GM23248 (cell line): Measurements from ENCODE around the gene SEC24D. TPM values are rescaled to one million over a fixed set of nuclear protein-coding genes. Genes with fewer than 3 reads are reported as not detected.

ENCODE experiments used
- DNase-seq: peaks from one replicate; pipeline ENCODE4 v3.0.0-alpha.2; 2015
- H2AFZ ChIP-seq: fragments of 200-600 bp; sonication (generic); 2 replicates; pipeline ENCODE4 v1.6.1; 2016; ENCODE audit warnings: antibody characterized with exemption
- H3F3A ChIP-seq: fragments of 200-600 bp; sonication (generic); 2 replicates; pipeline ENCODE4 v1.6.1; 2016; ENCODE audit warnings: mild to moderate bottlenecking, antibody characterized with exemption, mixed run types; ENCODE audit not compliant: insufficient read depth
- H3K27ac ChIP-seq: fragments of 200-600 bp; sonication (generic); 2 replicates; pipeline ENCODE4 v1.5.1; 2016; ENCODE audit warnings: mild to moderate bottlenecking
- H3K27me3 ChIP-seq: fragments of 200-600 bp; sonication (generic); replicated peaks from 2 replicates; pipeline ENCODE4 v1.6.1; 2016; ENCODE audit warnings: mild to moderate bottlenecking; ENCODE audit not compliant: insufficient read depth
- H3K36me3 ChIP-seq: fragments of 200-600 bp; sonication (generic); 2 replicates; pipeline ENCODE4 v1.6.1; 2016; ENCODE audit warnings: low read depth, mild to moderate bottlenecking
- H3K4me1 ChIP-seq: fragments of 200-600 bp; sonication (generic); 2 replicates; pipeline ENCODE4 v1.6.1; 2016; ENCODE audit warnings: mild to moderate bottlenecking; ENCODE audit not compliant: insufficient read depth
- H3K4me2 ChIP-seq: fragments of 200-600 bp; sonication (generic); one replicate; pipeline ENCODE4 v1.6.1; 2016; ENCODE audit warnings: mild to moderate bottlenecking; ENCODE audit not compliant: unreplicated experiment
- H3K4me3 ChIP-seq: fragments of 200-600 bp; sonication (generic); 2 replicates; pipeline ENCODE4 v1.5.1; 2016; ENCODE audit warnings: mild to moderate bottlenecking
- H3K79me2 ChIP-seq: fragments of 200-600 bp; sonication (generic); 2 replicates; pipeline ENCODE4 v1.6.1; 2016; ENCODE audit warnings: mild to moderate bottlenecking; ENCODE audit not compliant: insufficient read depth
- H3K9ac ChIP-seq: fragments of 200-600 bp; sonication (generic); 2 replicates; pipeline ENCODE4 v1.6.1; 2016; ENCODE audit warnings: mild to moderate bottlenecking
- H3K9me2 ChIP-seq: fragments of 200-600 bp; sonication (generic); 2 replicates; pipeline ENCODE4 v1.6.1; 2016; ENCODE audit warnings: mixed run types, mild to moderate bottlenecking, moderate library complexity; ENCODE audit not compliant: insufficient read depth
- H3K9me3 ChIP-seq: fragments of 200-600 bp; sonication (generic); one replicate; pipeline ENCODE4 v1.6.1; 2017; ENCODE audit warnings: low read depth
- H4K20me1 ChIP-seq: fragments of 200-600 bp; sonication (generic); 2 replicates; pipeline ENCODE4 v1.6.0; 2016; ENCODE audit not compliant: insufficient read depth
- EZH2 ChIP-seq: fragments of 200-600 bp; sonication (generic); IDR thresholded peaks from 2 replicates; pipeline ENCODE4 v1.6.1; 2018; ENCODE audit warnings: antibody characterized with exemption, mild to moderate bottlenecking; ENCODE audit not compliant: insufficient read depth, poor library complexity, severe bottlenecking
- EZH2phosphoT487 ChIP-seq: fragments of 200-600 bp; sonication (generic); IDR thresholded peaks from 2 replicates; pipeline ENCODE4 v1.6.1; 2018; ENCODE audit warnings: antibody characterized with exemption, moderate library complexity, mild to moderate bottlenecking, low read depth; ENCODE audit not compliant: insufficient read depth
- WGBS, 2 experiments: methylation state at CpG; one replicate each; pipeline ENCODE4 v1.1.6; 2015 to 2017; ENCODE audit warnings: low lambda C conversion rate in 2 of 2, low coverage in 1 of 2; ENCODE audit errors: missing lambda C conversion rate in 2 of 2; 5-methylcytosine and 5-hydroxymethylcytosine counted together
- in situ Hi-C: fragments of 300-500 bp; cut with MboI; formaldehyde crosslinking; loops from 2 replicates; pipeline ENCODE4 v1.15.0; 2020
- polyA plus RNA-seq: library from polyadenylated mRNA; unstranded; fragments of >200 nt; fragmentation: Nextera tagmentation; extraction: Ambion mirVana; gene quantifications from 2 replicates; pipeline ENCODE4 v1.2.1, GENCODE V29; 2016
- total RNA-seq: library from RNA; depleted of rRNA; stranded (reverse); fragments of >200 nt; shearing (Covaris generic); gene quantifications from 2 replicates; pipeline ENCODE4 v1.2.3, GENCODE V29; 2014

The SEC24D gene
- total and polyA plus RNA-seq, 2 experiments from 2014 or later: 136 to 148 TPM

DNA sequence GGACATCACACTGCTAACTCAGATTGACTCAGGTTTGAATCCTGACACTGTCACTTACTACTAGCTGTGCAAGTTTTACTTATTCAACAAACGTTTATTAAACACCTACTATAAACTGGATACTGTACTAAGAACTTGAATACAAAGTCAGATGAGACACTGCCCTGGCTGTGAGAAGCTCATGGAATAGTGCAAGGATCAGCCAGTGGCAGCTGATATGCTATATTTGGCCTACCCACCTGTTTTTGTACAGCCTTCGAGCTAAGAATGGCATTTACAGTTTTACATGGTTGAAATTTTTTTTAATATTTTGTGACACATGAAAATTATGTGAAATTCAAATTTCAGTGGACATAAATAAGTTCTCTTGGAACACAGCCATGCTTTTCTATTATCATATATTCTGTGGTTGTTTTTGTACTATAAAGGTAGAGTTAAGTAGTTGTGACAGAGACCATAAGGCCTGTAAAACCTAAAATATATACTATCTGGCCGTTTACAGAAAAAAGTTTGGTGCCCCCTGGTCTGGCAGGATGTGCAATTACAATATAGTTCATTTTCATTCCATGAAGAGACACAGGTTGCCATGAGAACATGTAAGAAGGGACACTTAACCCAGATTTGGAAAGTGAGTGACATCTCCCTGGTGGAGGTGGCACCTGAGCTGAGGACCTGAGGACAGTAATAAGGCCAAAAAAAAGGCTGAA is 3.4 kb upstream of the SEC24D start:
- Histone ChIP-seq H3K9ac (no peak overlapping the region), H3K27ac (no peak overlapping the region), H3F3A (peaks cover 23% of the 10 kb centered on the region), H3K36me3 (no peaks in the 10 kb centered on the region), H3K4me2 (no peak overlapping the region), H4K20me1 (no peaks in the 10 kb centered on the region), H3K9me2 (no peaks in the 10 kb centered on the region), H2AFZ (no peak overlapping the region), H3K27me3 (no peaks in the 10 kb centered on the region), H3K4me1 (peaks cover 19% of the 10 kb centered on the region), H3K4me3 (no peak overlapping the region), H3K9me3 (no peaks in the 10 kb centered on the region), H3K79me2 (peaks cover 22% of the 10 kb centered on the region)
- in situ Hi-C loops: no loop called here
- 81 to 95% methylated on average over 3 of the region's 3 CpGs for WGBS, 2 experiments
- TF ChIP-seq EZH2 (no peak), EZH2phosphoT487 (no peak)
- DNase-seq: no peak

DNA sequence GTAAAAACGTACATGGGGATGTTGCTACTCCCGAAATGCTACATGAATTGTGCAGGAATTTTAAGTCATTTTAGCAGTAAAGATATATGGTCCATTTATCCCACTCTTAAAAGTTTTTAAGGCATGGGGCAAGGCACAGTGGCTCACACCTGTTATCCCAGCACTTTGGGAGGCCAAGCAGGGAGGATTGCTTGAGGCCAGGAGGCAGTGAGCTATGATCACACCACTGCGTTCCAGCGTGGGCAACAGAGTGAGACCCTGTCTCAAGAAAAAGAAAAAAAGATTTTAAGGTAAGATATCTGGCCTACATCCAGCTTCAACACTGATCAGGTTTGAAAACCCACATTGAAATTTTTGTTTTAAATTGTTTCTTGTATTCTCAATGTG is 1.2 kb upstream of the SEC24D start:
- H3K9ac ChIP-seq: peak overlapping the region; percentile 100

DNA sequence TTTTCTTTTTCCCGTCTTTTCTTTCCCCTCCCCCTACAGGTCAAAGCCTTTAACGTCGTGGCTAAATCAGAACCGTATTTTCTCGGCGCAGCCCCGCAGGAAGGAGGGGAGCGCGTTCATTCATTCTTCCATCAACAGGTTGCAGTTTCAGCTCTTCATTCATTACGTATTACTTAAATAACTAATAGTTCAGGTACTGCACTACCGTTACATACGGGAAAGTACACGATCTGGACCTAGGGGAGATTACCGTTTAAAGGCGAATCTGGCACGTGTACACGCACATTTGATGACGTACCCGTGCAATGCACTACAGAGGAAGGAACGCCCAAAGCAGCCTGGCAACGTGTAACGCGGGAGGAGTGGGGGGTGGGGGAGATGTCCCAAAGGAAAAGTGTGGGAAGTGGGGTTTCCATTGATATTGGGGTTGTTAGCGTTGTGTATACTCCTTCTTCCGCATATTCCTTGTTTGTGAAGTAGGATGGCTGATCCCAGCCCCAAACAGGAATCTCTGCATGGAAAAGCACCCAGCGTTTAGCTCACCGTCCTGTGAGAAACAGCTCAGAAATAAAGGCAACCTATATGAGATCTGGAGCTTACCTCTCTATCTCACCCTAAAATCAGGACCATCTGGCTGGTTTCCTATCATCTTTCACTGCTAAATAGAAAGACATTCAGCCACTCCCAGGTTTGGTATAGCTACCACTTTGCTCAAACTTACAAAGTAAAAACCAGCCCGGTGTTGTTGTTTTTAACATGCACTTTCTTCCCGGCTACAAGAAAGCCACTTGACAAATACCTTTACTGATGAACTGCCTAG is 585 bp upstream of the SEC24D start:
- Histone ChIP-seq H3K4me2 (peak overlapping the region; percentile 99), H2AFZ (peak overlapping the region; percentile 96), H3K36me3 (peaks cover 23% of the 10 kb centered on the region), H3K4me1 (peaks cover 33% of the 10 kb centered on the region), H3K9me3 (no peaks in the 10 kb centered on the region), H3F3A (peaks cover 25% of the 10 kb centered on the region), H3K27ac (peak overlapping the region; percentile 100), H3K9ac (peak overlapping the region; percentile 100), H3K9me2 (no peaks in the 10 kb centered on the region), H3K79me2 (peaks cover 50% of the 10 kb centered on the region), H3K27me3 (no peaks in the 10 kb centered on the region), H4K20me1 (peaks cover 11% of the 10 kb centered on the region; the same call in 1 of the 2 replicates), H3K4me3 (peak overlapping the region; percentile 99)
- WGBS, 2 experiments: 2 to 4% methylated on average over 29 of the region's 29 CpGs
- DNase-seq: peak; percentile 93
- no peak for TF ChIP-seq EZH2phosphoT487
- no peak for TF ChIP-seq EZH2
- in situ Hi-C loops: no loop called here

More for the DNA sequence above, 1.2 kb upstream of the SEC24D start:
- Histone ChIP-seq H3K36me3 (peaks cover 17% of the 10 kb centered on the region), H3K27ac (peak overlapping the region; percentile 100), H3K79me2 (peaks cover 44% of the 10 kb centered on the region), H3K9me3 (no peaks in the 10 kb centered on the region), H4K20me1 (peaks cover 11% of the 10 kb centered on the region; the same call in 1 of the 2 replicates), H3F3A (peaks cover 31% of the 10 kb centered on the region), H3K4me3 (peak overlapping the region; percentile 99), H3K9me2 (no peaks in the 10 kb centered on the region), H3K4me2 (peak overlapping the region; percentile 99), H2AFZ (peak overlapping the region; percentile 96), H3K27me3 (no peaks in the 10 kb centered on the region), H3K4me1 (peaks cover 36% of the 10 kb centered on the region)
- TF ChIP-seq EZH2 (no peak), EZH2phosphoT487 (no peak)
- in situ Hi-C loops: no loop called here
- 54 to 68% methylated on average over 4 of the region's 4 CpGs for WGBS, 2 experiments
- no peak for DNase-seq

DNA sequence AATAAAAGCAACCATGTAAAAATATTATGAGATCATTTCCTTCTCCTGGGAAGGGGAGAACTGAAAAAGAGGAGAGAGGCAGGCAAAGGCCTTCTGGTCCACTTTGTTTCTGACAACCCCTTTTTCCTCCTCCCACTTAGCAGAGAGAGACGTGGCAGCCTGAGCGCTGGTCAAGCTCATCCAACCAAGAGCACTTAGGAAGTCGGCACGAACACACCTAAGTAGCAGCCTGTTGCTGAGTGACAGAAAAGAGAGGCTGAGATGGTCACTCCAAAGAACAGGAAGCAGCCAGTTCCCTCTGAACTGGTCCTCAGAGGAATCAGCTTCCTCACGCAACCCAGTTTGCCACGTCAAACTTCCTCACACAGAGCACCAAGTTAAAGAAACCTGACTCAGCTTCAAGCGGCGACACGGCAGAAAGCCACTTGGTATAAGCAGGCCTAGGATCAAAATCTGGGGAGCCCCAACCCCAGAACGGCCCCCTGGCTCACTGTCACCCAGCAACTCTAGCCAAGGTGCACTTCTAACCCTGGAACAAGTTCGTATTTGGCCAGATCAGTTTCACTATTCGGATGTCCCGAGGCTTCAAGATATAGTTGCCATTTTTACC is 861 bp downstream of the SEC24D start:
- TF ChIP-seq EZH2: no peak
- TF ChIP-seq EZH2phosphoT487: no peak
- 0 to 1% methylated on average over 13 of the region's 13 CpGs for WGBS, 2 experiments
- peak overlapping the region; percentile 99 for H3K4me3 ChIP-seq
- H3K4me2 ChIP-seq: peak overlapping the region; percentile 99
- peaks cover 34% of the 10 kb centered on the region for H3K36me3 ChIP-seq
- no peaks in the 10 kb centered on the region for H3K9me3 ChIP-seq
- H3K9me2 ChIP-seq: no peaks in the 10 kb centered on the region
- H4K20me1 ChIP-seq: peaks cover 12% of the 10 kb centered on the region; the same call in 1 of the 2 replicates
- peaks cover 38% of the 10 kb centered on the region for H3K4me1 ChIP-seq
- DNase-seq: peak; percentile 96
- in situ Hi-C loops: no loop called here
- H3K9ac ChIP-seq: peak overlapping the region; percentile 100
- no peaks in the 10 kb centered on the region for H3K27me3 ChIP-seq
- H2AFZ ChIP-seq: no peak overlapping the region
- peak overlapping the region; percentile 100 for H3K27ac ChIP-seq
- peaks cover 65% of the 10 kb centered on the region for H3K79me2 ChIP-seq
- peaks cover 22% of the 10 kb centered on the region for H3F3A ChIP-seq
